Lower leg skin (tissue), 3 donors: ENCODE results near the gene MAGI2.

Experiments
- POLR2A ChIP-seq, 2 donors: fragments of 450-650 bp; IDR thresholded peaks; one replicate each; pipeline ENCODE4 v1.6.1; 2016 to 2017; ENCODE audit warnings: antibody characterized with exemption in 2 of 2, mild to moderate bottlenecking in 1 of 2, moderate library complexity in 1 of 2
- TF ChIP-seq, protein P1 (sequence below), 3 donors: fragments of 450-650 bp; IDR thresholded peaks; one replicate each; pipeline ENCODE4 v1.5.1; 2016; ENCODE audit warnings: antibody characterized with exemption in 3 of 3, mild to moderate bottlenecking in 3 of 3, moderate library complexity in 2 of 3

- TF ChIP-seq, protein P1, sequence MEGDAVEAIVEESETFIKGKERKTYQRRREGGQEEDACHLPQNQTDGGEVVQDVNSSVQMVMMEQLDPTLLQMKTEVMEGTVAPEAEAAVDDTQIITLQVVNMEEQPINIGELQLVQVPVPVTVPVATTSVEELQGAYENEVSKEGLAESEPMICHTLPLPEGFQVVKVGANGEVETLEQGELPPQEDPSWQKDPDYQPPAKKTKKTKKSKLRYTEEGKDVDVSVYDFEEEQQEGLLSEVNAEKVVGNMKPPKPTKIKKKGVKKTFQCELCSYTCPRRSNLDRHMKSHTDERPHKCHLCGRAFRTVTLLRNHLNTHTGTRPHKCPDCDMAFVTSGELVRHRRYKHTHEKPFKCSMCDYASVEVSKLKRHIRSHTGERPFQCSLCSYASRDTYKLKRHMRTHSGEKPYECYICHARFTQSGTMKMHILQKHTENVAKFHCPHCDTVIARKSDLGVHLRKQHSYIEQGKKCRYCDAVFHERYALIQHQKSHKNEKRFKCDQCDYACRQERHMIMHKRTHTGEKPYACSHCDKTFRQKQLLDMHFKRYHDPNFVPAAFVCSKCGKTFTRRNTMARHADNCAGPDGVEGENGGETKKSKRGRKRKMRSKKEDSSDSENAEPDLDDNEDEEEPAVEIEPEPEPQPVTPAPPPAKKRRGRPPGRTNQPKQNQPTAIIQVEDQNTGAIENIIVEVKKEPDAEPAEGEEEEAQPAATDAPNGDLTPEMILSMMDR (IDR thresholded peaks at IDR 0.05), result no peak
- TF ChIP-seq POLR2A (IDR thresholded peaks at IDR 0.05), result no peak
Measured at GRCh38 chr7:78901566-78901965, 551.9 kb downstream of the MAGI2 start.
